ENCODE measurements around the gene INHA. TPM values are rescaled to one million over a fixed set of nuclear protein-coding genes. Genes with fewer than 3 reads are reported as not detected.

The INHA gene
- total and polyA plus RNA-seq, 2 donors (not counting 1 experiment from before 2014, with no cell fraction given), result not detected

DNA sequence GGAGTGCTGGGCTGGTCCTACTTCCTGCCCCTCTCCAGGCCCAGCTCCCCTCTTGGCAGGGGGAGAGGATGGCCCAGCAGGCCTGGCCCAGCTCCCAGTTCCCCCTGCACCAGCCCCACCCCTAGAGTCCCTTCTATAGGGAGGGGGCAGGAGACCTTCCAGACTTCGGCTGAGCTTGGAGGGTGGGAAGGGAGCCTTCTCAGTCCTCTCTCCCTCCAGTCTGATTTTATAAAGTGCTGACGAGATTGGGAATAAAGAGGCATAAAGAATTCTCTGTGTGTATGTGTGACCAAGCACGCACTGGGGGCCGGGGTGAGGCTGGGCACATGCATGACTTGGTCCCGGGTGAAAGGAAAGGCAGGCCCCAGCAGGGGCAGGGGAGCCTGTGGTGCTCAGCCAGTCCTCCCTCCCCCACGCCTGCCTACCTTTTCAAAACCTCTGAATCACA lies 33.6 kb upstream of the INHA start:
- peaks cover 20 to 21% of the 10 kb centered on the region in 2 donors for H3K4me1 ChIP-seq (ENCODE audit: control insufficient read depth in 2 of 2, insufficient read depth in 2 of 2, low read length in 2 of 2)
- no peak overlapping the region for H3K27ac ChIP-seq (ENCODE audit: low read length in 2 of 2)
- no peaks in the 10 kb centered on the region for H4K20me1 ChIP-seq (ENCODE audit: control insufficient read depth, insufficient read depth, low read length, poor library complexity, severe bottlenecking)
- no peak for DNase-seq
- no peak overlapping the region for H3K9ac ChIP-seq (ENCODE audit: low read length)
- 70% methylated on average over 2 of the region's 6 CpGs for WGBS (ENCODE audit: insufficient coverage)
- POLR2A ChIA-PET, result no interaction called here
- Mint-ChIP-seq H3K27me3 (peaks cover 19% of the 10 kb centered on the region), H3K9me3 (ENCODE audit: insufficient read depth) (no peaks in the 10 kb centered on the region), H3K4me1 (peaks cover 17% of the 10 kb centered on the region), H3K4me3 (no peak overlapping the region), H3K27ac (no peak overlapping the region)
- H3K36me3 ChIP-seq (replicated peaks in 1 of 2; ENCODE audit: control extremely low read depth in 1 of 2, control insufficient read depth in 1 of 2, extremely low read depth in 1 of 2, insufficient read depth in 2 of 2, low read length in 1 of 2), result no peaks in the 10 kb centered on the region
- no peak for ATAC-seq (ENCODE audit: low read depth)
- CTCF ChIA-PET, result interaction anchor here (1.0 kb wide), 1 partner anchor 8 kb away, joined by 3 read pairs; no protein-coding TSS in a partner anchor
- H3K27me3 ChIP-seq (replicated peaks in 1 of 4; ENCODE audit: control extremely low read depth in 1 of 4, control insufficient read depth in 3 of 4, insufficient read depth in 4 of 4, low read length in 3 of 4), result peaks cover 0 to 68% (median 12%) of the 10 kb centered on the region in 4 experiments
- intact Hi-C loops (cut with micrococcal nuclease), result no loop called here
- TF ChIP-seq EZH2 (IDR thresholded peaks at IDR 0.05; ENCODE audit: borderline replicate concordance, insufficient read depth, low read depth, low read length, poor library complexity, severe bottlenecking), result no peak
- TF ChIP-seq, protein P1, sequence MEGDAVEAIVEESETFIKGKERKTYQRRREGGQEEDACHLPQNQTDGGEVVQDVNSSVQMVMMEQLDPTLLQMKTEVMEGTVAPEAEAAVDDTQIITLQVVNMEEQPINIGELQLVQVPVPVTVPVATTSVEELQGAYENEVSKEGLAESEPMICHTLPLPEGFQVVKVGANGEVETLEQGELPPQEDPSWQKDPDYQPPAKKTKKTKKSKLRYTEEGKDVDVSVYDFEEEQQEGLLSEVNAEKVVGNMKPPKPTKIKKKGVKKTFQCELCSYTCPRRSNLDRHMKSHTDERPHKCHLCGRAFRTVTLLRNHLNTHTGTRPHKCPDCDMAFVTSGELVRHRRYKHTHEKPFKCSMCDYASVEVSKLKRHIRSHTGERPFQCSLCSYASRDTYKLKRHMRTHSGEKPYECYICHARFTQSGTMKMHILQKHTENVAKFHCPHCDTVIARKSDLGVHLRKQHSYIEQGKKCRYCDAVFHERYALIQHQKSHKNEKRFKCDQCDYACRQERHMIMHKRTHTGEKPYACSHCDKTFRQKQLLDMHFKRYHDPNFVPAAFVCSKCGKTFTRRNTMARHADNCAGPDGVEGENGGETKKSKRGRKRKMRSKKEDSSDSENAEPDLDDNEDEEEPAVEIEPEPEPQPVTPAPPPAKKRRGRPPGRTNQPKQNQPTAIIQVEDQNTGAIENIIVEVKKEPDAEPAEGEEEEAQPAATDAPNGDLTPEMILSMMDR (IDR thresholded peaks at IDR 0.05), result no peak
- H2AFZ ChIP-seq (ENCODE audit: insufficient read depth, low read depth, low read length, poor library complexity, severe bottlenecking), result no peak overlapping the region
- no peak overlapping the region for H3K4me3 ChIP-seq (ENCODE audit: control extremely low read depth in 1 of 5, extremely low read depth in 1 of 5, insufficient read depth in 1 of 5, low read depth in 2 of 5, low read length in 4 of 5)
- no peaks in the 10 kb centered on the region for H3K79me2 ChIP-seq (ENCODE audit: control insufficient read depth, insufficient read depth, low read length)
- H3K9me3 ChIP-seq (ENCODE audit: control extremely low read depth in 1 of 3, control insufficient read depth in 2 of 3, insufficient read depth in 1 of 3, low read length in 2 of 3), result peaks cover 0 to 15% (median 0%) of the 10 kb centered on the region in 3 donors
- H3K4me2 ChIP-seq (replicated peaks; ENCODE audit: low read depth, low read length, poor library complexity, severe bottlenecking), result no peak overlapping the region

DNA sequence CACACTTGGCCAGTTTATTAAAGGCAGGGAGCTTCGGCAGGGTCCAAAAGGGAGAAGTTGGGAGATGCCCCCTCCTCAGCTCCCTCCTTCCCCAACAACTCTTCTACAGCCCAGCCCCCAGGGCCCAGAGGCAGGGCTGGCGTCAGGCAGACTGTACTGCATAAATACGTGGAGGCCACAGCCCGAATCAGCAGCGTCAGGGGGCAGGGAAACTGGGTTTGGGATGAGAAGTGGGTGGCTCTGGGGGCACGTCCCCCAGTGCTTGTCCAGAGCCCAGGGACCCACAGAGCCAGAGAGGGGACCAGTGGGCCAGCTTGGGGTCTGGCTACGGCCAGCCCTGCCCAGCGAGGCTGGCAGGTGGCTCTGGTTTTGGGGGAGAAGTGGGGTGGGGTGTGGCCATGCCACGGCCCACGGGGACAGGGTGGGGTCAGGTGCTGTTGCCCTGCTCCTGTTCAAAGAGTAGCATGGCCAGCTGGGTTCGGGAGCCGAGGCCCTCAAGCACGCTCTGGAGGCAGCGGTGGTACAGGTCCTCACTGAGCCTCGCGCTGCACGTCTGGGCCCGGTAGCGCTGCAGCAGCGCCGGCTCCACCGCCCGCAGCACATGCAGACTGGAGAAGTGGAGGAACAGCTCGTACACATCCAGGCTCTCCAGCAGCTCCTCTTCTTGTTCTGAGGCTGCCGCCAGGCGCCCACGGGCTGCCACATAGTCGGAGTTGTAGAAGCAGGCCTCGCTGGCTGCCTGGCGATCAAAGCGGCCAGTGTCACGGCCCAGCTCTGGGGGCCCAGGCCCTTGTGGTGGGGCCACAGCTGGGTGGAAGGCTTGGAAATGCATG lies 32.9 kb upstream of the INHA start:
- intact Hi-C loops (cut with micrococcal nuclease), result no loop called here
- Histone ChIP-seq H3K79me2 (ENCODE audit: control insufficient read depth, insufficient read depth, low read length) (no peaks in the 10 kb centered on the region), H4K20me1 (ENCODE audit: control insufficient read depth, insufficient read depth, low read length, poor library complexity, severe bottlenecking) (no peaks in the 10 kb centered on the region), H3K4me1 (ENCODE audit: control insufficient read depth in 2 of 2, insufficient read depth in 2 of 2, low read length in 2 of 2) (peaks cover 23 to 26% of the 10 kb centered on the region in 2 donors), H3K27me3 (replicated peaks in 1 of 4; ENCODE audit: control extremely low read depth in 1 of 4, control insufficient read depth in 3 of 4, insufficient read depth in 4 of 4, low read length in 3 of 4) (peaks cover 0 to 74% (median 13%) of the 10 kb centered on the region in 4 experiments), H3K9ac (ENCODE audit: low read length) (no peak overlapping the region), H3K4me3 (ENCODE audit: control extremely low read depth in 1 of 5, extremely low read depth in 1 of 5, insufficient read depth in 1 of 5, low read depth in 2 of 5, low read length in 4 of 5) (no peak overlapping the region), H3K36me3 (replicated peaks in 1 of 2; ENCODE audit: control extremely low read depth in 1 of 2, control insufficient read depth in 1 of 2, extremely low read depth in 1 of 2, insufficient read depth in 2 of 2, low read length in 1 of 2) (no peaks in the 10 kb centered on the region), H3K27ac (ENCODE audit: low read length in 2 of 2) (no peak overlapping the region), H3K4me2 (replicated peaks; ENCODE audit: low read depth, low read length, poor library complexity, severe bottlenecking) (no peak overlapping the region), H3K9me3 (ENCODE audit: control extremely low read depth in 1 of 3, control insufficient read depth in 2 of 3, insufficient read depth in 1 of 3, low read length in 2 of 3) (peaks cover 0 to 20% (median 0%) of the 10 kb centered on the region in 3 donors), H2AFZ (ENCODE audit: insufficient read depth, low read depth, low read length, poor library complexity, severe bottlenecking) (no peak overlapping the region)
- H3K27me3 Mint-ChIP-seq, result peaks cover 18% of the 10 kb centered on the region
- peaks cover 18% of the 10 kb centered on the region for H3K4me1 Mint-ChIP-seq
- no peak for TF ChIP-seq EZH2 (IDR thresholded peaks at IDR 0.05; ENCODE audit: borderline replicate concordance, insufficient read depth, low read depth, low read length, poor library complexity, severe bottlenecking)
- TF ChIP-seq, protein P1 (IDR thresholded peaks at IDR 0.05), result no peak
- ChIA-PET CTCF (interaction anchor here (0.8 to 3.5 kb wide), 3 partner anchors 9 to 104 kb away, joined by 3 to 29 read pairs (median 3); no protein-coding TSS in a partner anchor), POLR2A (no interaction called here)
- H3K4me3 Mint-ChIP-seq, result no peak overlapping the region
- WGBS (ENCODE audit: insufficient coverage), result 96% methylated on average over 32 of the region's 32 CpGs
- H3K9me3 Mint-ChIP-seq (ENCODE audit: insufficient read depth), result no peaks in the 10 kb centered on the region
- no peak overlapping the region for H3K27ac Mint-ChIP-seq
- DNase-seq (no peak), ATAC-seq (ENCODE audit: low read depth) (no peak)

All from B cell (primary cell).